NB4 (cell line): Measurements from ENCODE around the gene HS6ST2.

Experiments used
- DNase-seq: peaks from one replicate; pipeline ENCODE4 v3.0.0; 2010; ENCODE audit warnings: low read depth
- H3K4me3 ChIP-seq: one replicate; pipeline ENCODE4 v1.5.1; 2011; ENCODE audit warnings: mild to moderate bottlenecking, low read depth, low read length, moderate library complexity
- MYC ChIP-seq: IDR thresholded peaks from 2 replicates; pipeline ENCODE4 v1.6.1; 2011; ENCODE audit warnings: low read depth, low read length
- POLR2A ChIP-seq: IDR thresholded peaks from 2 replicates; pipeline ENCODE4 v1.6.1; 2011; ENCODE audit warnings: mild to moderate bottlenecking; ENCODE audit not compliant: insufficient read length; ENCODE audit errors: extremely low read depth
- TF ChIP-seq, protein P1 (sequence below): IDR thresholded peaks from one replicate; pipeline ENCODE4 v1.5.1; 2012; ENCODE audit warnings: low read depth, low read length
- TF ChIP-seq, protein P2 (sequence below): IDR thresholded peaks from 2 replicates; pipeline ENCODE4 v1.6.1; 2011; ENCODE audit warnings: low read depth, low read length

The HS6ST2 gene

DNA sequence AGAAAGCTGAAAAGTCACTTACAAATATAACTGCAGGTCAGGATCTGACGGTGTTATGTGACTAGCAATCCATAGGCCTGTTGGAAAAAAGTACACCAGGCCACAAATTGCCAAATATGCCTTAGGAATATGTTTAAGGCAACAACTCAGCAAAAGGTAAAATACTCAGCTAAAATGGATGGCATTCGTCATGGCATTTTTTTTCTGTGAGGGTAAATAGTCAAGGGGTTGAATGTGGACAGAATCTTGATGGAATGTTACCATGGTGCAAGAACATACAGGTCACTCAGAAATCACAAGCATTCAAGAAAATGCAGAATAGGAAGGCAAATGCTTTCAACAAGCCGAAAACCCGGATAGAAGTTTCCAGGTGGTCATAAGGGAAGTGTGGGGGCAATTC, 347.9 kb downstream of the HS6ST2 start:
- TF ChIP-seq POLR2A = no peak
- TF ChIP-seq, protein P1, sequence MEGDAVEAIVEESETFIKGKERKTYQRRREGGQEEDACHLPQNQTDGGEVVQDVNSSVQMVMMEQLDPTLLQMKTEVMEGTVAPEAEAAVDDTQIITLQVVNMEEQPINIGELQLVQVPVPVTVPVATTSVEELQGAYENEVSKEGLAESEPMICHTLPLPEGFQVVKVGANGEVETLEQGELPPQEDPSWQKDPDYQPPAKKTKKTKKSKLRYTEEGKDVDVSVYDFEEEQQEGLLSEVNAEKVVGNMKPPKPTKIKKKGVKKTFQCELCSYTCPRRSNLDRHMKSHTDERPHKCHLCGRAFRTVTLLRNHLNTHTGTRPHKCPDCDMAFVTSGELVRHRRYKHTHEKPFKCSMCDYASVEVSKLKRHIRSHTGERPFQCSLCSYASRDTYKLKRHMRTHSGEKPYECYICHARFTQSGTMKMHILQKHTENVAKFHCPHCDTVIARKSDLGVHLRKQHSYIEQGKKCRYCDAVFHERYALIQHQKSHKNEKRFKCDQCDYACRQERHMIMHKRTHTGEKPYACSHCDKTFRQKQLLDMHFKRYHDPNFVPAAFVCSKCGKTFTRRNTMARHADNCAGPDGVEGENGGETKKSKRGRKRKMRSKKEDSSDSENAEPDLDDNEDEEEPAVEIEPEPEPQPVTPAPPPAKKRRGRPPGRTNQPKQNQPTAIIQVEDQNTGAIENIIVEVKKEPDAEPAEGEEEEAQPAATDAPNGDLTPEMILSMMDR = no peak
- TF ChIP-seq MYC = no peak
- TF ChIP-seq, protein P2, sequence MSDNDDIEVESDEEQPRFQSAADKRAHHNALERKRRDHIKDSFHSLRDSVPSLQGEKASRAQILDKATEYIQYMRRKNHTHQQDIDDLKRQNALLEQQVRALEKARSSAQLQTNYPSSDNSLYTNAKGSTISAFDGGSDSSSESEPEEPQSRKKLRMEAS = no peak
- DNase-seq = no peak
- no peak overlapping the region for H3K4me3 ChIP-seq

DNA sequence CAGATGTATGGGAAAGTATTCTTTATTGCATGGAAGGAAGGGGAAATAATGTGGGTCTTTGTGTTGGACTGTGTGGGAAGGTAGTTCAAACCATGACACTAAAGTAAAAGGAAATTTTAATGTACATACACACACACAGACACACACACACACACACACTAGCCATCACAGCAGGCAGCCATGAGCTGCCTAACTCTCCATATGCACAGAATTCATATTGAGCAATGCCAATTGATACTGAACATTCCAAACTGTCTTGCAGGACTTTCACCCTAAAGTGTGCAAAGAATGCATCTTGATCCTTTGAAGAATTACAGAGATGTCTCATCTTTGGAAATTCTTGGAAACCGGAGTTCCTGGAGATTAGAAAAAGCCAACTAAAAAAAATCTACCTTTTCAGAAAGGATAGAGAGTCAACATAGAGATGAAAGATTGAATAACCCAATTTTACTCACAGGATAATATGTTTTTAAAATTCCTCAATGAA, 349.0 kb downstream of the HS6ST2 start:
- no peak overlapping the region for H3K4me3 ChIP-seq
- TF ChIP-seq, protein P1 = no peak
- TF ChIP-seq, protein P2 = no peak
- TF ChIP-seq MYC (no peak), POLR2A (no peak)
- no peak for DNase-seq

DNA sequence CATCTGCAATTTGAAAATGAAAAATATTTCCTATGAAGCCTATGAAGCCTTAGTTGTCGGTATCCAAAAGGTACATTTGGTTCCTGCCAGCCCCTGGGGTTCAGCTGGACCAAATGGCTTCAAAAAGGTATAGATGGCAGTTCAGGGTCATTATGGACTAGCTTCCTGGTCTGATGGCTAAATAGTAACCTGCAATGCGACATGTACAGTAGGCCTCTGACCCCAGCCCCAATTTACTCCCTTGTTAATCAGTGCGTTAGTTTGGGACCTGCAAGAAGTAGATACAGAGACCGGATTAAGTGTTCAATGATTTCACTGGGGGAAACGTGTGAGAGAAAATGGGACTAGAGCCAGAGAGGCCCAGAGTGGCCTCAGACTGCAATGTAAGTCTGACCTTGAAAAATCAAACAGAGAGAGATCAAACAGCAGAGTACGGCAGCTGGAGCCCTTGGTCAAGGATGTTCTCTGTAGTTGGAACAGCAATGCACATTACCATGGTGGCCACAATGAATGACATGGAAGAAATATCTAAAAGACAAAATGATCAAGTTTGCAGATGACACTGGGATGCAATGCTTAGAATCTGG, 354.6 kb downstream of the HS6ST2 start:
- H3K4me3 ChIP-seq = no peak overlapping the region
- DNase-seq = no peak
- TF ChIP-seq MYC = no peak
- TF ChIP-seq, protein P1 = no peak
- TF ChIP-seq, protein P2 = no peak
- no peak for TF ChIP-seq POLR2A

DNA sequence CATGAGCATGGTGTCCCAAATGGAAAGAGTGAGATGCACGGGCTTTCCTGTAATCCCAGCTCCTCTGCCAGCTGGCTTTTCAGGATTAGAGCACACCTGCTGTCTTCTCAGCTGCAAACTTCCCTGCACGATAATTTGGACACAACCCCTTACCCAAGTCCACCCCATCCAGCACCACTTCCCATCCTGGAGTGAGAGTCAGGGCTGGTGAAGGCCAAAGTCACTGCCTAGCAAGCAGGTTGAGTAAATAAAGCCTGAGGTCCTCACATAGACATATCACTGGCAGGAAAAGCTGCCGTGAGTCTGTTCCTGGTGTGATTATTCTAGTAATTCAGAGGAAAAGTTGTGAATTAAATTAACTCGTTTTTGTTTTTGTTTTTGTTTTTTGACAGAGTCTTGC, 355.7 kb downstream of the HS6ST2 start:
- no peak for DNase-seq
- TF ChIP-seq, protein P1 = no peak
- TF ChIP-seq POLR2A = no peak
- TF ChIP-seq MYC = no peak
- TF ChIP-seq, protein P2 = no peak
- H3K4me3 ChIP-seq = no peak overlapping the region

DNA sequence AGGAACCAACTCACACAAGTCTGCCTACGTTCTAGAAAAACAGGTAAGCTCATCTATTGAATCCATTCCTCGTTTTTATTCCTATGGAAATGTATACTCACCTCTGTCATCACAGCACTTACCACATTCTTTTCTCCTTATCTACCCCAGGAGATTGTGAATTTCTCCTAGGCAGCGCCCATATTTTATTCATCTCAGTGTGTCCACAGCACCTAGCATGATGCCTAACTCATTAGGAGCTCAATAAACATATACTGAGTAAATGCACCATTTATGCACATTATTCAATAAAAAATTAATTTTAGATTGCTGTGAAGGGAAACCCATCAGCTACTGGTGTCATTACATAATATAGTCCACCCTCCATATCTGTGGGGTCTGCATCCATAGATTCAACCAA, 363.4 kb downstream of the HS6ST2 start:
- H3K4me3 ChIP-seq = no peak overlapping the region
- TF ChIP-seq, protein P1 = no peak
- no peak for TF ChIP-seq MYC
- TF ChIP-seq, protein P2 = no peak
- TF ChIP-seq POLR2A = no peak
- no peak for DNase-seq
